DND-41 (cell line): Measurements from ENCODE around the gene SPATC1L.

Experiments
- CTCF ChIP-seq: IDR thresholded peaks from 2 replicates; pipeline ENCODE4 v1.5.1; 2012; ENCODE audit warnings: borderline replicate concordance, low read length, moderate library complexity, mild to moderate bottlenecking; ENCODE audit not compliant: poor library complexity, severe bottlenecking; ENCODE audit errors: extremely low read depth
- EZH2 ChIP-seq: IDR thresholded peaks from 3 replicates; pipeline ENCODE4 v1.6.1; 2012; ENCODE audit warnings: borderline replicate concordance, low read depth, mild to moderate bottlenecking, moderate library complexity, low read length, inconsistent platforms; ENCODE audit not compliant: severe bottlenecking

GRCh38 chr21:46137908-46138307 is 46.4 kb downstream of the SPATC1L start:
- TF ChIP-seq CTCF (no peak), EZH2 (no peak)
